MCF 10A (cell line): ENCODE data around the gene SMC2. TPM values are rescaled to one million over a fixed set of nuclear protein-coding genes. Genes with fewer than 3 reads are reported as not detected.

Experiments
- BruUV-seq: library from RNA; stranded (reverse); fragments of 400-500 nt; replicated peaks from 2 replicates; lab custom pipeline; 2021; lab: Mats Ljungman, UMichigan
- CTCF ChIA-PET: fragments of 300-600 bp; sonication (Branson Sonifier 250); formaldehyde crosslinking; extraction: SDS; loops from one replicate; lab custom pipeline; 2021; ENCODE audit warnings: antibody characterized with exemption, inconsistent platforms; lab: Yijun Ruan, JAX
- POLR2A ChIA-PET: fragments of 300-600, 350-650 bp; sonication (Branson Sonifier 250); formaldehyde crosslinking; extraction: SDS; loops from one replicate; lab custom pipeline; 2020; ENCODE audit warnings: antibody characterized with exemption, inconsistent platforms; lab: Yijun Ruan, JAX
- DNase-seq: peaks from one replicate; pipeline ENCODE4 v3.0.0-alpha.2; 2018; ENCODE audit not compliant: unreplicated experiment
- H3K27ac Mint-ChIP-seq: one replicate; pipeline ENCODE4 v1.8.0; 2022; ENCODE audit warnings: mild to moderate bottlenecking, low read depth, mixed read lengths; ENCODE audit not compliant: unreplicated experiment
- H3K27me3 Mint-ChIP-seq: one replicate; pipeline ENCODE4 v1.8.0; 2022; ENCODE audit warnings: mixed read lengths; ENCODE audit not compliant: insufficient read depth, unreplicated experiment
- H3K36me3 Mint-ChIP-seq: one replicate; pipeline ENCODE4 v1.8.0; 2022; ENCODE audit warnings: mild to moderate bottlenecking, moderate library complexity, mixed read lengths; ENCODE audit not compliant: insufficient read depth, unreplicated experiment
- H3K4me1 Mint-ChIP-seq: one replicate; pipeline ENCODE4 v1.8.0; 2022; ENCODE audit warnings: mixed read lengths; ENCODE audit not compliant: insufficient read depth, unreplicated experiment
- H3K4me3 Mint-ChIP-seq: one replicate; pipeline ENCODE4 v1.8.0; 2022; ENCODE audit warnings: mild to moderate bottlenecking, moderate library complexity, mixed read lengths; ENCODE audit not compliant: unreplicated experiment
- H3K9me3 Mint-ChIP-seq: one replicate; pipeline ENCODE4 v1.8.0; 2022; ENCODE audit warnings: mixed read lengths; ENCODE audit not compliant: unreplicated experiment
- intact Hi-C: fragments of 100-400 bp; cut with micrococcal nuclease; formaldehyde crosslinking; loops from 2 replicates; pipeline ENCODE4 v1.14.1; 2022
- total RNA-seq: library from RNA; stranded (reverse); gene quantifications from 2 replicates; pipeline ENCODE4 v1.2.3, GENCODE V29; 2022
- TF ChIP-seq, protein P1 (sequence below): fragments of 200-600 bp; IDR thresholded peaks from one replicate; pipeline ENCODE4 v1.8.0; 2022; ENCODE audit warnings: antibody characterized with exemption, mild to moderate bottlenecking; ENCODE audit not compliant: unreplicated experiment

SMC2 gene
- total RNA-seq, 1 experiment from 2014 or later, result 23.1 TPM

DNA sequence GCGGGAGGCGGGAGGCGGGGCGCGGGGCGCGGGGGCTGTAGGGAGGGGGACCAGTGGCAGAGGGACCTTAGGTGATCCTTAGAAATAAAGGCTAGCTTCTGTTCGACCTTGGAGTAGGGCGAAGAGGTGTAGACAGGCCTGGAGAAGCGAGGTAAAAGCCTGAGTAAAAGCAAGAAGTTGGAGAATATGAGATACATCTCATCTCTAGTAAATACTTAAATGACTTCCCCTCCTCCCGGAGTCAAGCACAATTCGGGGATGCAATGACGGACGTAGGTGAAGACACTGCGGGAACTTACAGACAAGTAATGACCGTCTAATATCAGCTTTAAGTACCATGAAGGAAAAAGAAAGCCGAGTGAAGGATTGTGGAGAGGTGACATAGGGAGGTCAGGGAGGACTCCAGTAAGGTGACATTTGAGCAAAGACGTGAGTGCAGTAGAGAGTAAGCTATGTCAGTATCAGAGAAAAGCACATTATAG, 466 bp downstream of the SMC2 start:
- ChIA-PET POLR2A (interaction anchor here (1.2 to 3.5 kb wide), 9 partner anchors 8 to 651 kb away, joined by 3 to 45 read pairs (median 4); no protein-coding TSS in a partner anchor), CTCF (interaction anchor here (0.6 to 1.7 kb wide), 5 partner anchors 8 to 381 kb away, joined by 3 to 5 read pairs (median 5); no protein-coding TSS in a partner anchor)
- no peak for DNase-seq
- TSS peak; percentile 39 for BruUV-seq
- no peaks in the 10 kb centered on the region for H3K27me3 Mint-ChIP-seq
- intact Hi-C loops, result loop anchor here (5.0 to 10.0 kb wide), 3 partner anchors 70 to 697 kb away; no protein-coding TSS in a partner anchor
- peaks cover under 1% of the 10 kb centered on the region for H3K9me3 Mint-ChIP-seq
- H3K27ac Mint-ChIP-seq, result peak overlapping the region; percentile 99
- H3K4me1 Mint-ChIP-seq, result peaks cover 30% of the 10 kb centered on the region
- peaks cover under 1% of the 10 kb centered on the region for H3K36me3 Mint-ChIP-seq
- H3K4me3 Mint-ChIP-seq, result peak overlapping the region; percentile 82
- TF ChIP-seq, protein P1, sequence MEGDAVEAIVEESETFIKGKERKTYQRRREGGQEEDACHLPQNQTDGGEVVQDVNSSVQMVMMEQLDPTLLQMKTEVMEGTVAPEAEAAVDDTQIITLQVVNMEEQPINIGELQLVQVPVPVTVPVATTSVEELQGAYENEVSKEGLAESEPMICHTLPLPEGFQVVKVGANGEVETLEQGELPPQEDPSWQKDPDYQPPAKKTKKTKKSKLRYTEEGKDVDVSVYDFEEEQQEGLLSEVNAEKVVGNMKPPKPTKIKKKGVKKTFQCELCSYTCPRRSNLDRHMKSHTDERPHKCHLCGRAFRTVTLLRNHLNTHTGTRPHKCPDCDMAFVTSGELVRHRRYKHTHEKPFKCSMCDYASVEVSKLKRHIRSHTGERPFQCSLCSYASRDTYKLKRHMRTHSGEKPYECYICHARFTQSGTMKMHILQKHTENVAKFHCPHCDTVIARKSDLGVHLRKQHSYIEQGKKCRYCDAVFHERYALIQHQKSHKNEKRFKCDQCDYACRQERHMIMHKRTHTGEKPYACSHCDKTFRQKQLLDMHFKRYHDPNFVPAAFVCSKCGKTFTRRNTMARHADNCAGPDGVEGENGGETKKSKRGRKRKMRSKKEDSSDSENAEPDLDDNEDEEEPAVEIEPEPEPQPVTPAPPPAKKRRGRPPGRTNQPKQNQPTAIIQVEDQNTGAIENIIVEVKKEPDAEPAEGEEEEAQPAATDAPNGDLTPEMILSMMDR, result no peak

DNA sequence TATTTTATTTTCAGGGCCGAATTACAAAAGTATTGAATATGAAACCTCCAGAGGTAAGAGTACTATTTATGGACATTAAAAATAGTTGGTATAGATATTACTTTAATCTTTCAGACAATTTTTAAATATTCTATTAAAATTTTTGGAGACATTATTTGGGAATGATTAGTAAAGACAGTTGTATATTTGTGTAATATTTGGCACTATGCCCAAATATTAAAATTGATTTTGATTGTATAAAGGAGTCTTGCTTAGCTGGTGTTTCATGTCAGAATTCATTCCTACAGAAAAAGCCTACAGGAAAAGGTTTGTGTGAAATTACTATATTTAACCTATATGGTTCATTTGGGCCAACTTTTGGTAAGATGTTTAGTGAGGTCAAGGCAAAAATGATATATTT, 5.5 kb downstream of the SMC2 start:
- ChIA-PET CTCF (no interaction called here), POLR2A (interaction anchor here (0.6 kb wide), 1 partner anchor 9 kb away, joined by 3 read pairs; no protein-coding TSS in a partner anchor)
- no peaks in the 10 kb centered on the region for H3K9me3 Mint-ChIP-seq
- no peak overlapping the region for H3K27ac Mint-ChIP-seq
- no peak for DNase-seq
- no TSS peak for BruUV-seq
- no peak overlapping the region for H3K4me3 Mint-ChIP-seq
- peaks cover 36% of the 10 kb centered on the region for H3K36me3 Mint-ChIP-seq
- H3K27me3 Mint-ChIP-seq, result no peaks in the 10 kb centered on the region
- TF ChIP-seq, protein P1, result no peak
- H3K4me1 Mint-ChIP-seq, result peaks cover 18% of the 10 kb centered on the region
- intact Hi-C loops, result loop anchor here (10.0 kb wide), 1 partner anchor 75 kb away; no protein-coding TSS in a partner anchor

DNA sequence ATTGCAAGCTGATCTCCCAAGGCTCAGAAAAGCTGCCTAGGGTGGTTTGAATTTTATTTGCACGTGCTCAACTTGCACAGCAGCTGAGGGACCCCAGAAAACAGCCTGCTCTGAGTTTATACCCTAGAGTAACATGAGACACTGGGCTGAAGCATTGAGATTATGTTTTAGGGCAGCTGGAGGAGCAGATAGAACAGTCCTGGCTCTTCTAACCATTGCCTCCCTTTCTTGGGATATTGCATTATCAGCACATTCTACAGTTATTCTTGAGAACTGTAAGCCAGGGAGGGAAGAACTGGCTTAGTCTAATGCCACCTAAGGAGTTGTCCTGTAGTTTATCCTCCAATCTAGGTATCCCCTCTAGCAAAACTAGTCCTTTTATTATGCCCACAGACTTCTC, 10.3 kb downstream of the SMC2 start:
- TF ChIP-seq, protein P1, result no peak
- no peaks in the 10 kb centered on the region for H3K27me3 Mint-ChIP-seq
- intact Hi-C loops, result no loop called here
- no peaks in the 10 kb centered on the region for H3K9me3 Mint-ChIP-seq
- no peak overlapping the region for H3K4me3 Mint-ChIP-seq
- ChIA-PET POLR2A (no interaction called here), CTCF (no interaction called here)
- H3K4me1 Mint-ChIP-seq, result no peaks in the 10 kb centered on the region
- H3K36me3 Mint-ChIP-seq, result peaks cover 41% of the 10 kb centered on the region
- H3K27ac Mint-ChIP-seq, result no peak overlapping the region
- no peak for DNase-seq
- no TSS peak for BruUV-seq

DNA sequence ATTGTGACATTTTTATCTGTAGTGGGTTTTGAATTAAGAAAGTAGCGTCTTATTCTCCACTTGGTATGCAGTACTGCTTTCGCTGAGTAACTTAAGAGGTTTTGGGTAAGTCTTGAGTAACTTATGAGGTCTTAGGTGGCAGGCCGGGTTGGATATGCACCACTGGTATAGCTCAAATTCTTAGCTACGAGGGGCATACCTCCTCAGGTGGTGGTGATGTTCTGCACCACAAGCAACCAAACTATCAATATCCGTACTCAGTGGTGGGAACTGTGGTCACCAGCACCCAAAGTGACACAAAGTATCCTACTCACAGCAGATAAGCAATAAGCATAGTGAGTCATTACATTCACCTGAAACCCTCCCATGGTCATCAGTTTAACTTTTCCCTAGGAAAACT, 13.7 kb downstream of the SMC2 start:
- Mint-ChIP-seq H3K9me3 (no peaks in the 10 kb centered on the region), H3K36me3 (peaks cover 27% of the 10 kb centered on the region), H3K4me3 (no peak overlapping the region), H3K27me3 (no peaks in the 10 kb centered on the region), H3K4me1 (no peaks in the 10 kb centered on the region), H3K27ac (no peak overlapping the region)
- TF ChIP-seq, protein P1, result no peak
- POLR2A ChIA-PET, result interaction anchor here (0.6 kb wide), 1 partner anchor 8 kb away, joined by 3 read pairs; no protein-coding TSS in a partner anchor
- CTCF ChIA-PET, result no interaction called here
- no TSS peak for BruUV-seq
- intact Hi-C loops, result no loop called here
- DNase-seq, result no peak
